ENCODE data around the gene C22orf39. TPM values are rescaled to one million over a fixed set of nuclear protein-coding genes. Genes with fewer than 3 reads are reported as not detected.

C22orf39 gene
- total RNA-seq, 1 experiment from 2014 or later, result 19.3 TPM

GRCh38 chr22:19463008-19463407, 15.5 kb upstream of the C22orf39 start:
- no peaks in the 10 kb centered on the region; the same call in 1 of the 2 replicates for H3K27me3 Mint-ChIP-seq (ENCODE audit: low read depth)
- Histone ChIP-seq H3K27ac (ENCODE audit: insufficient read length, low read depth, low read length) (no peak overlapping the region), H3K4me1 (ENCODE audit: insufficient read depth, low read length) (no peaks in the 10 kb centered on the region), H4K91ac (ENCODE audit: insufficient read length, low read depth, low read length) (no peak overlapping the region), H3K14ac (ENCODE audit: insufficient read depth, low read length) (no peak overlapping the region), H3K23ac (ENCODE audit: insufficient read length, low read depth, low read length) (no peak overlapping the region), H3K27me3 (ENCODE audit: insufficient read depth, low read length) (no peaks in the 10 kb centered on the region), H3T11ph (ENCODE audit: low read length) (no peak overlapping the region), H3K4ac (ENCODE audit: low read depth, low read length) (no peak overlapping the region), H2BK5ac (ENCODE audit: insufficient read length, low read length) (no peak overlapping the region), H2AK5ac (ENCODE audit: insufficient read length, low read length) (no peak overlapping the region), H4K8ac (replicated peaks; ENCODE audit: insufficient read length, low read depth, low read length) (no peak overlapping the region), H3K79me1 (ENCODE audit: insufficient read depth, low read depth, low read length, poor library complexity, severe bottlenecking) (no peaks in the 10 kb centered on the region), H3K18ac (ENCODE audit: insufficient read length, low read depth, low read length) (no peak overlapping the region), H2BK15ac (ENCODE audit: low read depth, low read length) (no peak overlapping the region), H4K5ac (ENCODE audit: insufficient read length, low read depth, low read length) (no peak overlapping the region), H2BK12ac (ENCODE audit: insufficient read length, low read depth, low read length) (no peak overlapping the region), H3K56ac (ENCODE audit: insufficient read length, low read depth, low read length) (no peak overlapping the region), H3K23me2 (ENCODE audit: insufficient read length, low read depth, low read length, poor library complexity, severe bottlenecking) (no peaks in the 10 kb centered on the region), H3K9me3 (ENCODE audit: control insufficient read depth, low read depth, low read length) (no peaks in the 10 kb centered on the region), H3K9ac (ENCODE audit: extremely low read depth, insufficient read length, low read length) (no peak overlapping the region), H3K79me2 (ENCODE audit: insufficient read depth, low read length) (no peaks in the 10 kb centered on the region), H2AFZ (ENCODE audit: low read length) (no peak overlapping the region), H4K20me1 (ENCODE audit: control insufficient read depth, insufficient read depth, insufficient read length) (no peaks in the 10 kb centered on the region), H2BK120ac (ENCODE audit: low read depth, low read length, poor library complexity, severe bottlenecking) (no peak overlapping the region), H3K4me2 (ENCODE audit: insufficient read depth, insufficient read length, low read length) (no peak overlapping the region), H2BK20ac (ENCODE audit: low read depth, low read length, poor library complexity, severe bottlenecking) (no peak overlapping the region)
- TF ChIP-seq CTCF (conservative IDR thresholded peaks at IDR 0.05), result no peak
- DNase-seq, result no peak
- no CpG with 5 or more reads among the region's 1 CpG for WGBS (ENCODE audit: extremely low coverage, insufficient read length, low lambda C conversion rate)
- no peak overlapping the region for H3K27ac Mint-ChIP-seq
- no peak overlapping the region for H3K4me3 Mint-ChIP-seq
- no peaks in the 10 kb centered on the region; a peak in 1 of 5 replicates for H3K9me3 Mint-ChIP-seq
- H3K36me3 Mint-ChIP-seq (ENCODE audit: insufficient read depth in 1 of 3, low read depth in 3 of 3), result peaks cover 19 to 74% (median 33%) of the 10 kb centered on the region in 3 experiments; a peak in 6 of 7 replicates
- H3K4me1 Mint-ChIP-seq, result no peaks in the 10 kb centered on the region

Measured in H9 (cell line).